Progenitor cell of endocrine pancreas (in vitro differentiated cells): ENCODE measurements around the gene ZIC3. TPM values are rescaled to one million over a fixed set of nuclear protein-coding genes. Genes with fewer than 3 reads are reported as not detected.
A peak's percentile ranks its signal among the peaks of the same experiment; 100 is the strongest.

Experiments used
- DNase-seq: peaks from one replicate; pipeline ENCODE4 v3.0.0; 2021; ENCODE audit warnings: low spot score; ENCODE audit not compliant: unreplicated experiment
- H3K27ac Mint-ChIP-seq: 2 replicates; pipeline ENCODE4 v1.8.0; 2021; ENCODE audit warnings: mild to moderate bottlenecking, moderate library complexity, mixed read lengths
- H3K27me3 Mint-ChIP-seq: 2 replicates; pipeline ENCODE4 v1.8.0; 2021; ENCODE audit warnings: mixed read lengths
- H3K36me3 Mint-ChIP-seq: 2 replicates; pipeline ENCODE4 v1.8.0; 2022; ENCODE audit warnings: mixed read lengths; ENCODE audit not compliant: insufficient read depth
- H3K4me1 Mint-ChIP-seq: 2 replicates; pipeline ENCODE4 v1.8.0; 2021; ENCODE audit warnings: low read depth, mixed read lengths
- H3K4me3 Mint-ChIP-seq: 2 replicates; pipeline ENCODE4 v1.8.0; 2021; ENCODE audit warnings: low read depth, mild to moderate bottlenecking, moderate library complexity, mixed read lengths
- H3K9me3 Mint-ChIP-seq: 2 replicates; pipeline ENCODE4 v1.8.0; 2021; ENCODE audit warnings: low read depth, mixed read lengths
- CTCF ChIP-seq: fragments of 200-600 bp; sonication (generic); IDR thresholded peaks from one replicate; pipeline ENCODE4 v1.5.0; 2021; ENCODE audit warnings: antibody characterized with exemption, mild to moderate bottlenecking; ENCODE audit not compliant: unreplicated experiment
- long read RNA-seq: library from polyadenylated mRNA; unstranded; transcript quantifications from one replicate; pipeline ENCODE4 v2.0.0, GENCODE V29; 2020
- total RNA-seq: library from RNA; stranded (reverse); gene quantifications from 2 replicates; pipeline ENCODE4 v1.2.1, GENCODE V29; 2021

Gene ZIC3
- 0.10 TPM in 1 of 2 replicates, not detected in the other for total RNA-seq
- long read RNA-seq = 0 reads

GRCh38 chrX:137565921-137566745, at the start of gene ZIC3:
TSS of gene ZIC3 (plus strand) at chrX:137566127. CDS start at chrX:137566692, 565 bp downstream.
- no peak for TF ChIP-seq CTCF
- Mint-ChIP-seq H3K27ac (no peak within 1 kb of the TSS), H3K27me3 (peaks cover 80% of the 10 kb centered on the region), H3K36me3 (peaks cover 2% of the 10 kb centered on the region), H3K9me3 (peaks cover 3% of the 10 kb centered on the region), H3K4me1 (peaks cover 3% of the 10 kb centered on the region), H3K4me3 (peak within 1 kb of the TSS; percentile 66)
- DNase-seq = peak; percentile 64

- H3K4me1 Mint-ChIP-seq = no peaks in the 10 kb centered on the region
- H3K4me3 Mint-ChIP-seq = no peak overlapping the region
- no peaks in the 10 kb centered on the region for H3K27me3 Mint-ChIP-seq
- no peak for DNase-seq
- no peaks in the 10 kb centered on the region for H3K36me3 Mint-ChIP-seq
- no peak for TF ChIP-seq CTCF
- H3K27ac Mint-ChIP-seq = no peak overlapping the region
- peaks cover 15% of the 10 kb centered on the region for H3K9me3 Mint-ChIP-seq
Measured at GRCh38 chrX:137519459-137519858, 46.5 kb upstream of the ZIC3 start.

GRCh38 chrX:137545711-137546651, 19.9 kb upstream of the ZIC3 start:
- no peak overlapping the region for H3K27ac Mint-ChIP-seq
- H3K27me3 Mint-ChIP-seq = peaks cover 74% of the 10 kb centered on the region
- no peak overlapping the region for H3K4me3 Mint-ChIP-seq
- peaks cover 1% of the 10 kb centered on the region for H3K36me3 Mint-ChIP-seq
- TF ChIP-seq CTCF = no peak
- peaks cover 1% of the 10 kb centered on the region for H3K4me1 Mint-ChIP-seq
- no peak for DNase-seq
- H3K9me3 Mint-ChIP-seq = peaks cover 11% of the 10 kb centered on the region

- peaks cover 1% of the 10 kb centered on the region for H3K4me1 Mint-ChIP-seq
- no peak overlapping the region for H3K4me3 Mint-ChIP-seq
- peaks cover 81% of the 10 kb centered on the region for H3K27me3 Mint-ChIP-seq
- DNase-seq = no peak
- H3K27ac Mint-ChIP-seq = no peak overlapping the region
- H3K9me3 Mint-ChIP-seq = peaks cover 14% of the 10 kb centered on the region
- H3K36me3 Mint-ChIP-seq = peaks cover 1% of the 10 kb centered on the region
- TF ChIP-seq CTCF = no peak
Measured at GRCh38 chrX:137547291-137547690, 18.6 kb upstream of the ZIC3 start.

GRCh38 chrX:137548261-137548660, 17.7 kb upstream of the ZIC3 start:
- Mint-ChIP-seq H3K4me3 (no peak overlapping the region), H3K4me1 (peaks cover 1% of the 10 kb centered on the region), H3K36me3 (peaks cover 1% of the 10 kb centered on the region), H3K27ac (no peak overlapping the region), H3K9me3 (peaks cover 14% of the 10 kb centered on the region), H3K27me3 (peaks cover 81% of the 10 kb centered on the region)
- no peak for TF ChIP-seq CTCF
- DNase-seq = no peak
